Stimulated activated naive CD4-positive, alpha-beta T cell treated with Interleukin-2 at 50 U/mL for 16 hours (primary cell): ENCODE results near the gene HIRIP3.
A peak's percentile ranks its signal among the peaks of the same experiment; 100 is the strongest.
"Not testable (repeated sequence)": the region's sequence is repeated elsewhere in the genome, so short reads cannot be mapped to it uniquely, and the experiment has no call there.

Source experiments
- DNase-seq: peaks from one replicate; lab custom pipeline; 2025; lab: John Stamatoyannopoulos, UW

HIRIP3 gene

GRCh38 chr16:30016555-30017276 is 21.3 kb upstream of the HIRIP3 start:
- DNase-seq = no peak

- not testable (repeated sequence) for DNase-seq
Observed at GRCh38 chr16:30015450-30015849, 20.0 kb upstream of the HIRIP3 start.

GRCh38 chr16:30012598-30012997 is 17.2 kb upstream of the HIRIP3 start:
- not testable (repeated sequence) for DNase-seq

- DNase-seq = no peak
Observed at GRCh38 chr16:30011714-30012504, 16.5 kb upstream of the HIRIP3 start.

- DNase-seq = peak; percentile 37
Observed at GRCh38 chr16:30010844-30011713, 15.7 kb upstream of the HIRIP3 start, which contains the start of gene DOC2A. Gene DOC2A (minus strand): TSS chr16:30011027. CDS start chr16:30010222, 805 bp downstream.

GRCh38 chr16:30009990-30010843 is 14.8 kb upstream of the HIRIP3 start:
- DNase-seq = no peak

GRCh38 chr16:30009085-30009862 is 13.9 kb upstream of the HIRIP3 start:
- DNase-seq = no peak

GRCh38 chr16:30007378-30007895 is 12.0 kb upstream of the HIRIP3 start:
- DNase-seq = no peak

GRCh38 chr16:30006659-30007377 is 11.4 kb upstream of the HIRIP3 start:
- no peak for DNase-seq

GRCh38 chr16:30006095-30006473 is 10.7 kb upstream of the HIRIP3 start:
- no peak for DNase-seq

GRCh38 chr16:30005341-30006094 is 10.1 kb upstream of the HIRIP3 start:
- no peak for DNase-seq

- no peak for DNase-seq
Observed at GRCh38 chr16:30004811-30005242, 9.4 kb upstream of the HIRIP3 start.

GRCh38 chr16:30004424-30004776 is 9.0 kb upstream of the HIRIP3 start:
- DNase-seq = no peak

GRCh38 chr16:30003670-30004423 is 8.4 kb upstream of the HIRIP3 start:
- no peak for DNase-seq

- DNase-seq = no peak
Observed at GRCh38 chr16:30002614-30003346, 7.4 kb upstream of the HIRIP3 start.

- DNase-seq = no peak
Observed at GRCh38 chr16:30000735-30001631, 5.6 kb upstream of the HIRIP3 start.
